GM18526 (cell line): Measurements from ENCODE around the gene KRTAP10-11.

ENCODE experiments used
- POLR2A ChIP-seq: IDR thresholded peaks from 3 replicates; pipeline ENCODE4 v1.6.1; 2011; ENCODE audit not compliant: insufficient read length; ENCODE audit errors: extremely low read depth

The KRTAP10-11 gene

GRCh38 chr21:44681861-44682579, 35.8 kb downstream of the KRTAP10-11 start, which contains the start of gene KRTAP12-1:
KRTAP12-1 (minus strand) TSS chr21:44682163; CDS start chr21:44682123, 40 bp downstream.
- TF ChIP-seq POLR2A, result no peak

- no peak for TF ChIP-seq POLR2A
These were observed 36.5 kb downstream of the KRTAP10-11 start for GRCh38 chr21:44682580-44683151.

GRCh38 chr21:44684077-44684476, 37.9 kb downstream of the KRTAP10-11 start:
- no peak for TF ChIP-seq POLR2A

- TF ChIP-seq POLR2A, result no peak
These were observed 38.3 kb downstream of the KRTAP10-11 start for GRCh38 chr21:44684483-44684882.

GRCh38 chr21:44686000-44686781, 40.0 kb downstream of the KRTAP10-11 start:
- no peak for TF ChIP-seq POLR2A

- TF ChIP-seq POLR2A, result no peak
These were observed 40.8 kb downstream of the KRTAP10-11 start for GRCh38 chr21:44686843-44687561.

- TF ChIP-seq POLR2A, result no peak
These were observed 41.5 kb downstream of the KRTAP10-11 start for GRCh38 chr21:44687671-44688070.

- TF ChIP-seq POLR2A, result no peak
These were observed 45.5 kb downstream of the KRTAP10-11 start for GRCh38 chr21:44691686-44692085.

- TF ChIP-seq POLR2A, result no peak
These were observed 46.7 kb downstream of the KRTAP10-11 start for GRCh38 chr21:44692798-44693512.

- no peak for TF ChIP-seq POLR2A
These were observed 48.6 kb downstream of the KRTAP10-11 start for GRCh38 chr21:44694776-44695175.

- TF ChIP-seq POLR2A, result no peak
These were observed 49.0 kb downstream of the KRTAP10-11 start for GRCh38 chr21:44695184-44695583.

GRCh38 chr21:44695641-44696040, 49.4 kb downstream of the KRTAP10-11 start:
- no peak for TF ChIP-seq POLR2A

- no peak for TF ChIP-seq POLR2A
These were observed 50.4 kb downstream of the KRTAP10-11 start for GRCh38 chr21:44696572-44696971.
